Measurements from ENCODE around the gene FECH.

FECH gene

DNA sequence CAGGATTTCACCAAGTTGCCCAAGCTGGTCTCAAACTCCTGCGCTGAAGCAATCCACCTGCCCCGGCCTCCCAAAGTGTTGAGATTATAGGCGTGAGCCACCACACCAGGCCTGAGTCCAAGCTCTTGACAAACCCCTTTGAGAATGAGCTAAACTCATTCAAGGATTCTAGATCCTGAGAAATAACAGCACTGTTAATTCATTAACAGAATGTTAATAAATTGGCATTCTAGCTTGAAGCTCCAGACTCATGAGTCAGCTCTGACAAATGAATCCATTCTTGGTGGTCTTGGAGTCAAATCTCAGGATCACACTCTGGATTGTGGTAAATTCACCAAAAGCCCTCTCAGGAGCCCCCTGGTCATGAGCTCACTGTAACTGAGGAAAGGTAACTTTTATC is 33.4 kb upstream of the FECH start:
- Histone ChIP-seq H3K27me3 (ENCODE audit: insufficient read depth, low read length, poor library complexity) (no peaks in the 10 kb centered on the region), H3K79me2 (ENCODE audit: insufficient read depth, low read length) (peaks cover 56% of the 10 kb centered on the region), H3K9ac (ENCODE audit: low read depth, low read length) (peak overlapping the region; percentile 80), H3K4me1 (ENCODE audit: insufficient read depth, low read length) (peaks cover 38% of the 10 kb centered on the region), H3K36me3 (ENCODE audit: insufficient read depth, low read length) (peaks cover 39% of the 10 kb centered on the region), H2AFZ (ENCODE audit: low read depth, low read length) (no peak overlapping the region), H3K9me3 (ENCODE audit: insufficient read depth, low read length, severe bottlenecking) (no peaks in the 10 kb centered on the region), H3K27ac (ENCODE audit: low read length) (no peak overlapping the region), H3K4me3 (ENCODE audit: low read depth in 1 of 2, low read length in 2 of 2) (peak overlapping the region in 1 of 2 experiments; percentile 74; a peak in 2 of 4 replicates), H4K20me1 (ENCODE audit: insufficient read depth, low read length) (peaks cover 19% of the 10 kb centered on the region; the same call in 1 of the 2 replicates), H3K4me2 (ENCODE audit: insufficient read depth, low read length) (peak overlapping the region; percentile 86)
- DNase-seq = no peak
- ATAC-seq (ENCODE audit: insufficient read depth, low read depth) = no peak
- no peak for TF ChIP-seq EZH2 (IDR thresholded peaks at IDR 0.05; ENCODE audit: borderline replicate concordance, low read depth, low read length, severe bottlenecking)
- TF ChIP-seq, protein P1, sequence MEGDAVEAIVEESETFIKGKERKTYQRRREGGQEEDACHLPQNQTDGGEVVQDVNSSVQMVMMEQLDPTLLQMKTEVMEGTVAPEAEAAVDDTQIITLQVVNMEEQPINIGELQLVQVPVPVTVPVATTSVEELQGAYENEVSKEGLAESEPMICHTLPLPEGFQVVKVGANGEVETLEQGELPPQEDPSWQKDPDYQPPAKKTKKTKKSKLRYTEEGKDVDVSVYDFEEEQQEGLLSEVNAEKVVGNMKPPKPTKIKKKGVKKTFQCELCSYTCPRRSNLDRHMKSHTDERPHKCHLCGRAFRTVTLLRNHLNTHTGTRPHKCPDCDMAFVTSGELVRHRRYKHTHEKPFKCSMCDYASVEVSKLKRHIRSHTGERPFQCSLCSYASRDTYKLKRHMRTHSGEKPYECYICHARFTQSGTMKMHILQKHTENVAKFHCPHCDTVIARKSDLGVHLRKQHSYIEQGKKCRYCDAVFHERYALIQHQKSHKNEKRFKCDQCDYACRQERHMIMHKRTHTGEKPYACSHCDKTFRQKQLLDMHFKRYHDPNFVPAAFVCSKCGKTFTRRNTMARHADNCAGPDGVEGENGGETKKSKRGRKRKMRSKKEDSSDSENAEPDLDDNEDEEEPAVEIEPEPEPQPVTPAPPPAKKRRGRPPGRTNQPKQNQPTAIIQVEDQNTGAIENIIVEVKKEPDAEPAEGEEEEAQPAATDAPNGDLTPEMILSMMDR (IDR thresholded peaks at IDR 0.05; ENCODE audit: borderline replicate concordance, extremely low read depth, low read length, poor library complexity, severe bottlenecking) = no peak

DNA sequence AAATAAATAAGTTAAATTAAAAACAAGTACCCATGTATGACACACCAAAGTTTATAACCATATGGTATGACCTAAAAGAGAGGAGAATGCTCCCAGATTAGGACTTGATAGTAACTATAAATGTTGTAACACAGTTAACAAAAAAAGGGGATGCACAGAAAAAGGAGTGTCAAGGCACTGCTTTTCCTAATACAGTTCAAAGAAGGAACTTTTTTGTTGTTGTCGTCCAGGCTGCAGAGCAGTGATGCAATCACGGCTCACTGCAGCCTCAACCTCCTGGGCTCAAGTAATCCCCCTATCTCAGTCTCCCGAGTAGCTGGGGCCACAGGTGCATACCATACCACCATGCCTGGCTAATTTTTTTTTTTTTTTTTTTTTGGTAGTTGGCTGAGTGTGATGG is 32.4 kb upstream of the FECH start:
- Histone ChIP-seq H3K79me2 (ENCODE audit: insufficient read depth, low read length) (peaks cover 62% of the 10 kb centered on the region), H3K36me3 (ENCODE audit: insufficient read depth, low read length) (peaks cover 47% of the 10 kb centered on the region), H3K4me2 (ENCODE audit: insufficient read depth, low read length) (peak overlapping the region; percentile 48; the same call in 1 of the 2 replicates), H3K27ac (ENCODE audit: low read length) (no peak overlapping the region), H2AFZ (ENCODE audit: low read depth, low read length) (no peak overlapping the region), H3K9me3 (ENCODE audit: insufficient read depth, low read length, severe bottlenecking) (no peaks in the 10 kb centered on the region), H3K9ac (ENCODE audit: low read depth, low read length) (no peak overlapping the region), H3K4me1 (ENCODE audit: insufficient read depth, low read length) (peaks cover 38% of the 10 kb centered on the region), H3K4me3 (ENCODE audit: low read depth in 1 of 2, low read length in 2 of 2) (no peak overlapping the region), H4K20me1 (ENCODE audit: insufficient read depth, low read length) (peaks cover 22% of the 10 kb centered on the region; the same call in 1 of the 2 replicates), H3K27me3 (ENCODE audit: insufficient read depth, low read length, poor library complexity) (no peaks in the 10 kb centered on the region)
- DNase-seq (no peak), ATAC-seq (ENCODE audit: insufficient read depth, low read depth) (no peak)
- TF ChIP-seq, protein P1 (IDR thresholded peaks at IDR 0.05; ENCODE audit: borderline replicate concordance, extremely low read depth, low read length, poor library complexity, severe bottlenecking) = no peak
- TF ChIP-seq EZH2 (IDR thresholded peaks at IDR 0.05; ENCODE audit: borderline replicate concordance, low read depth, low read length, severe bottlenecking) = no peak

DNA sequence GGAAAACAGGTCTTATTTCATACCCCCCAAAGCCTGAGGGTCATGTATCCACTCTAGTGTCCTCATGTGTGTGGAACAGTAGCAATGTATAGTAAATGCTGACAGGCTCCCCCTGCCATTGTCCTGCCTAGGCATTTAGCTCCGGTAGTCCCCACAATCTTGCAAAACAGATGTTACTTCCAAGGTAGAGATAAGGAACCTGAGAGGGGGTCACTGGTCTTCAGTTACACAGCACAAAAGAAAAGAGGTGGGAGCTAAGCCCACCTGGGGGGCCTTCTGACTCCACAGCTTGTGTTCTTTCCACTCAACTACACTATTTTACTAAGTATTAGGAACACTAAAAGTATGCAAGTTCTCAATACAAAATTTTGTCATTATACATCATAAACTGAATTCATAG is 17.4 kb upstream of the FECH start:
- Histone ChIP-seq H3K79me2 (ENCODE audit: insufficient read depth, low read length) (0 out of 2 replicates have a peak, but pooled peaks cover 3% of the 10 kb centered on the region), H3K27me3 (ENCODE audit: insufficient read depth, low read length, poor library complexity) (no peaks in the 10 kb centered on the region), H3K36me3 (ENCODE audit: insufficient read depth, low read length) (peaks cover 95% of the 10 kb centered on the region), H3K27ac (ENCODE audit: low read length) (no peak overlapping the region), H3K4me1 (ENCODE audit: insufficient read depth, low read length) (no peaks in the 10 kb centered on the region), H4K20me1 (ENCODE audit: insufficient read depth, low read length) (peaks cover 17% of the 10 kb centered on the region; the same call in 1 of the 2 replicates), H3K9ac (ENCODE audit: low read depth, low read length) (no peak overlapping the region), H3K4me3 (ENCODE audit: low read depth in 1 of 2, low read length in 2 of 2) (no peak overlapping the region), H3K4me2 (ENCODE audit: insufficient read depth, low read length) (no peak overlapping the region), H2AFZ (ENCODE audit: low read depth, low read length) (no peak overlapping the region), H3K9me3 (ENCODE audit: insufficient read depth, low read length, severe bottlenecking) (no peaks in the 10 kb centered on the region)
- no peak for TF ChIP-seq EZH2 (IDR thresholded peaks at IDR 0.05; ENCODE audit: borderline replicate concordance, low read depth, low read length, severe bottlenecking)
- TF ChIP-seq, protein P1 (IDR thresholded peaks at IDR 0.05; ENCODE audit: borderline replicate concordance, extremely low read depth, low read length, poor library complexity, severe bottlenecking) = no peak
- ATAC-seq (ENCODE audit: insufficient read depth, low read depth) = no peak
- no peak for DNase-seq

Measured in DND-41 (cell line).